ENCODE data around the gene WDHD1. TPM values are rescaled to one million over a fixed set of nuclear protein-coding genes. Genes with fewer than 3 reads are reported as not detected.

Gene WDHD1
- total RNA-seq, 1 donor, result 4.3 TPM

DNA sequence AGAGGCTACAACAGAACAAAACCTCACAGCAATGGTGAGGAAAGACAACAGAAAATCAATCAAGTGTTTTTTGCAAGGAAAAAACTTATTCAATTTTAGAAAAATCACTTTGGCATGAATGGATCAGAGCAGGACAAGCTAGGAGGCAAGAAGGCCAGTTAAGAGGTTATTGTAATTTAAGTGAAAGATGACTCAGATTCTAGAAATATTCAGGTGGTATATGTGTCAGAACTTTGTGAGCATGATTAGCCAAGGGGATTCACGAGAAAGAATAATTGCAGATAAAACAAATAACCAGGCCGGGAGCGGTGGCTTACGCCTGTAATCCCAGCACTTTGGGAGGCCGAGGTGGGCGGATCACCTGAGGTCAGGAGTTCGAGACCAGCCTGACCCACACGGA is 137.0 kb downstream of the WDHD1 start:
- Histone ChIP-seq H3K4me3 (ENCODE audit: insufficient read depth, low read length) (no peak overlapping the region), H2AFZ (ENCODE audit: low read length) (no peak overlapping the region), H3K27ac (ENCODE audit: low read depth, low read length) (no peak overlapping the region), H3K27me3 (ENCODE audit: insufficient read depth, low read length) (no peaks in the 10 kb centered on the region), H3K9me3 (ENCODE audit: low read depth, low read length) (no peaks in the 10 kb centered on the region), H3K4me1 (ENCODE audit: insufficient read depth, low read length) (no peaks in the 10 kb centered on the region), H4K20me1 (ENCODE audit: insufficient read depth, low read length) (no peaks in the 10 kb centered on the region), H3K4me2 (ENCODE audit: insufficient read depth, low read length) (no peak overlapping the region), H3K36me3 (ENCODE audit: insufficient read depth, low read length) (no peaks in the 10 kb centered on the region), H3K79me2 (ENCODE audit: insufficient read depth, low read length) (no peaks in the 10 kb centered on the region)
- TF ChIP-seq CTCF (IDR thresholded peaks at IDR 0.05; ENCODE audit: extremely low read depth, low read depth, low read length), result no peak
- no peak for DNase-seq (ENCODE audit: insufficient read length, low spot score, missing footprints)

Other genes starting within 250 kb of the WDHD1 start
- gene GCH1, start 124.3 kb downstream of the WDHD1 start, total RNA-seq, result 2.7 and 3.3 TPM in 2 replicates
- gene SOCS4, start 137 bp upstream of the WDHD1 start, total RNA-seq, result 15.6 and 16.8 TPM in 2 replicates
- gene MAPK1IP1L, start 24.5 kb upstream of the WDHD1 start, total RNA-seq, result 37.4 and 42.0 TPM in 2 replicates
- 368 and 433 TPM in 2 replicates for gene LGALS3, start 102.2 kb upstream of the WDHD1 start, total RNA-seq
- 4.1 and 5.1 TPM in 2 replicates for gene DLGAP5, start 164.5 kb upstream of the WDHD1 start, total RNA-seq
- gene FBXO34, start 244.3 kb upstream of the WDHD1 start, total RNA-seq, result 24.2 and 24.6 TPM in 2 replicates

Data from osteoblast (primary cell).